ENCODE measurements around the gene STK32A. TPM values are rescaled to one million over a fixed set of nuclear protein-coding genes. Genes with fewer than 3 reads are reported as not detected.
A peak's percentile ranks its signal among the peaks of the same experiment; 100 is the strongest.

The STK32A gene
- total RNA-seq, 1 donor from 2014 or later = 1.1 TPM

DNA sequence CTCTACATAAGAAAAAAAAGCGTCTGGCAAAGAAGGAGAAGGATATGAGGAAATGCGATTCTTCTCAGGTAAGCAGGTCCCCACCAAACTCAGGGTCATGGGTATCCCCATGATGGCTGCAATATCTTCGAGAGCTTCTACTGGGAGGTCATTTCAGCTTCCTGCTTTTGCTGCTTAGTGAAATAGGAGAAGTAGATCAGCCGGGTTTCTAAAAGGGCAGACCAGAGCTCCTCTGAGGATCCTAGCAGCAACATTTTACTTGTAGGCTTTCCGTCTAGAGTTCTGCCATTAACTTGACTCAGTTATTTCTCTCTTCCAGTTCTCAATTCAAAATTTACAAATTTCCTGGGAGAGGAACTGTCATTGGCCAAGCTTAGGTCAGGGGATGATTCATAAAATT lies 140.3 kb downstream of the STK32A start:
- intact Hi-C loops (cut with DNase I) = no loop called here
- no peak for ATAC-seq
- no peak for DNase-seq (ENCODE audit: missing footprints)

- no peak for DNase-seq (ENCODE audit: missing footprints)
- intact Hi-C loops (cut with DNase I) = no loop called here
These were observed 142.9 kb downstream of the STK32A start for GRCh38 chr5:147377682-147378081.

DNA sequence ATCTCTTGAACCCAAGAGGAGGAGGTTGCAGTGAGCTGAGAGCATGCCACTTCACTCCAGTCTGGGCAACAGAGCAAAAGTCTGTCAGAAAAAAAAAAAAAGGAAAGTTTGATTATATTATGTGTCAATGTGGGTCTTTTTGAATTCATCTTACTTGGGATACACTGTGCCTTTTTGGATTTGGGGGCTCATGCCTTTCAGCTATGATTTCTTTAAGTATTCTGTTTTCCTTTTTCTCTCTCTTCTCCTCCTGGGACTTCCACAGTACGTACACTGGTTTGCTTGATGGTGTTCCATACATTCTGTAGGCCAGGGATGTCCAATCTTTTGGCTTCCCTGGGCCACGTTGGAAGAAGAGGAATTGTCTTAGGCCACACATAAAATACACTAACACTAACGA lies 146.7 kb downstream of the STK32A start:
- DNase-seq (ENCODE audit: missing footprints) (no peak), ATAC-seq (no peak)
- intact Hi-C loops (cut with DNase I) = no loop called here

More at GRCh38 chr5:147377682-147378081, 142.9 kb downstream of the STK32A start:
- no peak for ATAC-seq

DNA sequence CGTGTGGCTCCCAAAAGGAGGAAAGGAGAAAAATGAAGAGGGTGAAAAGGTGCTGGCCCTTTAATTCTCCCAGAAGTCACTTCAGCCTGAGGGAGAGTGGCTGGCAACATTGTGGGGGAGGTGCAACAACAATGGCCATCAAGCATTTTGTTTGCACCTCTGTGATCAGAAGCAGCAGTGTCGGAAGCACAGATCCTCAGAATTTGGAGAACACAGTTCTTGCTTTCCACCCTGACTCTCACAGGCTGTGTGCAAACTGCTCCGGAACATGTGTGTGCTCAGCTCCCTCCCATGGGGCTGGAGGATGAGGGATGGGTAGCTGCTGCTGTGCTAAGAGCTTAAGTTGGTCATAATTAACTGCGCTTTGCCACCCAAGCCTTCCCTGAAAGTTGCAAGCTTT lies 147.9 kb downstream of the STK32A start:
- peak; percentile 69 for ATAC-seq
- intact Hi-C loops (cut with DNase I) = no loop called here
- DNase-seq (ENCODE audit: missing footprints) = no peak

GRCh38 chr5:147384346-147385193 lies 149.7 kb downstream of the STK32A start:
- DNase-seq (ENCODE audit: missing footprints) (no peak), ATAC-seq (no peak)
- intact Hi-C loops (cut with DNase I) = no loop called here

- intact Hi-C loops (cut with DNase I) = no loop called here
- no peak for DNase-seq (ENCODE audit: missing footprints)
- no peak for ATAC-seq
These were observed 152.3 kb downstream of the STK32A start for GRCh38 chr5:147387109-147387508.

DNA sequence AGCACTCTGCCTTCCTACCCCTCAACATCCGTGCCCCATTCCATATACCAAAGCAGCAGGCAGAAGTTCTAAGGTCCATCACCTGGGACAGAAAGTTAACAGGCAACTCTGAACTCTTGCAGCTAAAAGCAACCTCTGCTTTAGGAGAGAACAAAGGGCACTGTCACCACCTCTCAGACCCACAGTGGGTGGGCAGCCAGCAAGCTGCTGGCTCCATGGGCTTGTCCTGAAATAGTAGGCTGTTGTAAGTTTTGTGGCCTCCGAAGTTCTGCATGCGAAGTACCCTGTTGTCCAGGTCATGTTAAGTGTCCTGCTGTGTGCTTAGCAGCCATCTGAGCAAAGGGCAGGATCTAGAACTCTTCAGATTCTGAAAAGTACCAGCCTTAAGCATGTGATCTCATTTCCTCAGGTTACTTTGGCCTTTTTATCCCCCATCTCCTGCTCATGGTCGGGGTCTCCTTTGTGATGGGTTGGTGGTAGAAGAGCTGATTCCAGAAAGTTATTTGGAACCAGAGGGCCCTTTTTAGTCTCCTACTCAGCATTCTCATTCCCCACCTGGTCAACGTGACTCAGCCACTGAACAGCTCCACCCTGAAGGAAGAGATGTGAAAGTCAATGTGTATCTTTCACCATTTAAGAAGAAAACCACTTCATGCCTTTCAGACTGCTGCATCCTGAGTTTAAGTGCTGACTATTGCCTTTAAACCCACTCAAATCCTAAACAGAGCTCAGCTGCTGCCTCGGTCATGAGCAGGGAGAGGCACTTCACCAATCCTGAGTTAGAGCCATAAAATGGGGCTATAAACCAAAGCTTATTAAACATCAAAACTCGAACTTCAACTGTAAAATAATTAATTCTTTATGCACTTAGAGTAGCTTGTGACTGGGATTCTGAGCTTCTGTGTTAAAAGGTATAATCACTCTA lies 153.6 kb downstream of the STK32A start:
- intact Hi-C loops (cut with DNase I) = no loop called here
- no peak for ATAC-seq
- no peak for DNase-seq (ENCODE audit: missing footprints)

DNA sequence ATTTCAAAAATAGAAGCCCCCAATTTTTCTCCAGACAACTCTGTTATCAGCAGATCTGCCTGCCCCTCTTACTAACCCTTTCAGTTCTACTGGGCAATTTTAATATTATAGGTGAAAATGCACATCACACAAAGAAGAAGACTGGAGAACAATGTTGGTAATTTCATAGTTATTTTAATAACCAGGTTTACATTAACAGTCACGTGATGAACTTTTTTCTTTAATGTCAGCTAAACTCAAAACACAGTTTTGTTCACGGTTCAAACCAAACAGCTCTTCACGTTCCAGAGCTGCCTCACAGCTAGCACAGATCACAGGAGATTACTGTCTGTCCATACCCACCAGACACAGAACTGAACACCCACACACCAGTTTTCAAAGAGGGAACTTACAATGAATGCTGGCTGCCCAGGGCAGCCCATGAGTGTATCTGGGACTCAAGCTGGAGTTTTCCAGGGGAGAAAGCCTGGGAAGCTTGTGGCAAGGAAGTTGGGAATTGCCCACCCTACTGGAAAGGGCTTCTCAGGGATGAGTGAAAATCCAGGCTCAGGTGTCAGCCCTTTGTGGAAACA lies 155.9 kb downstream of the STK32A start:
- intact Hi-C loops (cut with DNase I) = no loop called here
- ATAC-seq (no peak), DNase-seq (ENCODE audit: missing footprints) (no peak)

DNA sequence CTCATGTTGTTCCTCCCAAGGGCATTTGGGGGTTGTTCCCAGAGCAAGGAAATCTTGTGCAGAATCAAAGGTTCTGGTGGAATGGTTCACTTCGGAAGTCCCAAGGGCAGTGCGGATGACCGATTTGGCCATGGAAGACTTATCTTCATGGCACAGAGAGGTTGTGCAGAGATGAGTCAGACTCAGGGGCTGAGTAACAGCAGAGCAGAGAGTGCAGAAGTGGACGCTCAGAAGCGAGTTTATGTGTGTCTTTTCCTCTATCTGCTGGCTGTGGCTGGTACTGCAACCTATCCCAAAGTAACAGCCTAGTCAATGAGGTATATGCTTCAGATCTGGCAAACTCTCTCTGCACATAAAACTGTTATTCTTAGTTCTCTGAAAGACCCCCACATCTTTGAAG lies 157.0 kb downstream of the STK32A start:
- peak; percentile 74 for ATAC-seq
- intact Hi-C loops (cut with DNase I) = no loop called here

DNA sequence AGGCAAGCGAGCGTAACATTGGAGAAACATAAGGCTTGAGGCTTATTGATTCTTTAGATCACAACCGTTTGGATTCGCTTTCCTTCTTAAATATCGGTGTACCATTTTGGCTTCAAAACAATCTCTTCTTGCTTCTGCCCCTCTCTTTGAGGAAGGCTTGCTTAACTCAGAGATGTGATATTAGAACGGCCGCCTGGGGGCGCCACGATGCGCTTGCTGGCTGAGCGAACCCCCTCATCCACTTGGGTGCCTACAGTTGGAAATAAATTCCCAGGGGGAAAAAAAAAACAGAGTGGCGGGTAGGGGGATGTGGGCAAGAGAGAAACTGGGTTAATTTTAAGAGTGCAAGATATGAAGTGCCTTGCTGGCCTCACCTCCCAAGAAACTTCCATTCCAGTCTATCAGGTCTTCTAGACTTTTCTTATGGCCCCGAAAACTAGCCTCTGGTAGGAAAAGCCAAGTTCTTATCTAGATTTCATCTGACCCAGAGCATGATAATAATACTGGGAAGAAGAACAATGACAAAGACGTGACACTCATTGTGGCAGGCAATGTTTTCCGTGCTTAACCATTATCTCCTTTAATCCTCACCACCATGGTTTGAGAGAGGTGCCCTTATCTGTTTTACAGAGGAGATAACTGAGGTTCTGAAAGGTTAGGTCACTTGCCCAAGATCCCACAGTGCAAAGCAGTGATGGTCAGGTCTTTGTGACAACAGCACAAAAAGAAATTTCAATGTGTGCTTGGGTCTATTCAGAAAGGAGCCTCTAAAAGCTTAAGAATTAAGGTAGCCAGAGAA lies 159.2 kb downstream of the STK32A start:
- ATAC-seq (no peak), DNase-seq (ENCODE audit: missing footprints) (no peak)
- intact Hi-C loops (cut with DNase I) = no loop called here

More for the DNA sequence above, 157.0 kb downstream of the STK32A start:
- no peak for DNase-seq (ENCODE audit: missing footprints)

DNA sequence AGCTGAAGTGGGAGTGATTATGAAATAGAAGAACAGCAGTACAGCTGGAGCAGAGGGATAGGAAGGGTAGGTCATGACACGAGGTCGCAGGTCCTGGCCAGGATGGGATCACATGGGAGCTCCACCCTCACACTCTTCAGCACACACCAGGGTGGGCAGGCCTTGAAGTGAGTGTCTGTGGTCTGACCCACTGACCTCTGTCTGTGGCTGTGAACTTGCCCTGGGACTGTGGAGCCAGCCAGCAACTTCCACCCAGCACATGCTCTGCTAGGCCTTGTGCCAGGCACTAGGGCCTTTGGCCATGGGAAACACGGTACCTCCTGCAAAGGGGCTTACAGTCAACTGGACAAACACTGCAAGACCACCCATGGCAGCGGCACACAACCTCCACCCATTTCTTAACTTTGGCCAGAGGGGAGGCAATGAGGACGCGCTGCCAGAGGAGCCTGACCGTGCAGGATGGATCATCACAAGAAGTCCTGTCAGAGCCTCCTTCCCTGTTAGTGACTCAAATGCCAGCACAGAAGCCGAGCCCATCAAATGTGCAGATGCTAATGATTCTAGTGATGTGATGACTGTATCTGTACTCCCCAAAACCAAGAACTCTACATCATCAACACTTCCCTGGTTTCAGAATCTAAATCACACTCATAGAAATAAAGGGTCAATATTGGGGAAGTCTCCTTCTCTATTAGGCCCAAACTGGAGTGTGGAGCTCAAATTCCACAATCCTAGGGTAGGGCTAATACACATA lies 161.4 kb downstream of the STK32A start:
- peak; percentile 76 for DNase-seq (ENCODE audit: missing footprints)
- peak; percentile 85 for ATAC-seq
- intact Hi-C loops (cut with DNase I) = no loop called here

DNA sequence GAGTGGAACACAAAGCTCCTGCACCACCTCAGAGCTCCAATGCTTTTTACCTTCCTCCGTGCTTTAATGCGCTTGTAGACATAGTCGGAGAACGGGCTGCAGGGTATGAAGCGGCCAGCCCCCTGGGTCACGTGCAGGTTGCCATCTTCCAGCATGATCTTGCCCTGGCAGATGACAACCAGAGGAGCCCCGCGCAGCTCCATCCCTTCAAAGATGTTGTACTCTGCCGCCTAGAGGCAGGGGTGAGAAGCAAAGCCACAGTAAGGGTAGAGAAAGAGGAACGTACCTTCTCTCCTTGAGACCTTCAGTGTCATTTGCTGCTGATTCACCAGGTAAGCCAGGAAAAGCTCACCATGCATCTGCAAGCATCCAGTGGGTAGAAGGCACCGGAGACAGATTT lies 162.8 kb downstream of the STK32A start:
- intact Hi-C loops (cut with DNase I) = no loop called here
- DNase-seq (ENCODE audit: missing footprints) = no peak
- ATAC-seq = no peak

DNA sequence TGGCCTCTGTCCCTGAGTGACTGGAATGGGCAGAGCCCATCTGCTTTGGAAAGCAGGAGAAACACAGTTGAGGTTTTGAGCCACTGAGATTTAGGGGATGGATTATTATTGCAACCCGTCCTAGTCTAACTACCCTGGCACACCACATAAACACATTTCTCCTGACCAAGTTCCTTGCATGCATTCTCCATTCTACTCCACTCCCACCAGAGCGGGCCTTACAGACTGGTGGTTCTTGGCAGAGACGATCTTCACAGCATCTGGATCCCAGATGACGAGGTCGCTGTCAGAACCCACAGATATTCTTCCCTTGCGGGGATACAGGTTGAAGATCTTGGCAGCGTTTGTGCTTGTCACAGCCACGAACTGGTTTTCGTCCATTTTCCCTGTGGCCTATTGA lies 164.0 kb downstream of the STK32A start:
- ATAC-seq (no peak), DNase-seq (ENCODE audit: missing footprints) (no peak)
- intact Hi-C loops (cut with DNase I) = no loop called here

DNA sequence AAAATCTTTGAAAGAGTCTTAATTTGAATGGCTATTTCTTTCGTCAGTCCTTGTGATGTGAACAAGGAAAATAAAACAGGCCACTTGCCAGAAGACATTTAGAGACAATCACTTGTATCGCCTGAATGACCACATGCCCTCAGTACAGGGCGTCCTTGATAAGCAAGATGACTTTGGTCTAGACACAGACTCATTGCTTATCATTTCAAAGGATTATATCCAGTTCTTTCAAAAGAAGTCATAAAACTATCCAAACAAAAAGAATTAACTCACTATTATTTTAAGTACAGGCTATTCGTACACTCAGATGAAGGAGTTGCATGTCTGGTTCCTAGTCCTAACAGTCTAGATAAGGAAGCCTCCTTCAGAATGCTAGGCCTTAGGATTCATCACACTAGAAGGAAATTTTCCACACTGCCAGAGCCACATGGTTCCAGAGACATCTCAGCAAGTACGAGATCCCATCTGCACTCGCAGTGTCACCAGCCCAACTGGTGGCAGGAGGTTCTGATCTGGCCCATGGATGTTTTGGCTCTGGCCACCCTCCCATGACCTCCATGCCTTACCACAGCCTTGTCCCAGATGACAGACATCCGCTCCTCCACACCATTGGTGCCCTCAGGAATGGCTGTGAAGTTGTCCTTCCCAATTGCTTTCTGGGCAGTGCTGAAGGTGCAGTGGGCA lies 165.4 kb downstream of the STK32A start:
- no peak for DNase-seq (ENCODE audit: missing footprints)
- no peak for ATAC-seq
- intact Hi-C loops (cut with DNase I) = loop anchor here (5.0 kb wide), 1 partner anchor 52 kb away; no protein-coding TSS in a partner anchor

GRCh38 chr5:147400881-147401280 lies 166.1 kb downstream of the STK32A start:
- DNase-seq (ENCODE audit: missing footprints) (no peak), ATAC-seq (no peak)
- intact Hi-C loops (cut with DNase I) = loop anchor here (5.0 kb wide), 1 partner anchor 51 kb away; no protein-coding TSS in a partner anchor

GRCh38 chr5:147403651-147404640 lies 169.1 kb downstream of the STK32A start:
- intact Hi-C loops (cut with DNase I) = loop anchor here (5.0 kb wide), 1 partner anchor 48 kb away; no protein-coding TSS in a partner anchor
- DNase-seq (ENCODE audit: missing footprints) (no peak), ATAC-seq (peak; percentile 86)

Data from Right ventricle myocardium inferior (tissue), 1 donor.